Esophagus squamous epithelium (tissue), 4 donors: ENCODE data around the gene PPP1R14C.

Experiments used
- POLR2A ChIP-seq, 4 donors: fragments of 450-650 bp; IDR thresholded peaks; one replicate each; pipeline ENCODE4 v1.6.1; 2017; ENCODE audit warnings: antibody characterized with exemption in 4 of 4, mild to moderate bottlenecking in 4 of 4, moderate library complexity in 3 of 4
- TF ChIP-seq, protein P1 (sequence below), 6 experiments: fragments of 450-650 bp in 4 of 6; fragments of 200-600 bp in 2 of 6; sonication (generic) in 2 of 6; IDR thresholded peaks; one replicate each; pipeline ENCODE4 v1.5.1; 2016 to 2019; ENCODE audit warnings: antibody characterized with exemption in 6 of 6, mild to moderate bottlenecking in 4 of 6, moderate library complexity in 4 of 6

- TF ChIP-seq, protein P1, sequence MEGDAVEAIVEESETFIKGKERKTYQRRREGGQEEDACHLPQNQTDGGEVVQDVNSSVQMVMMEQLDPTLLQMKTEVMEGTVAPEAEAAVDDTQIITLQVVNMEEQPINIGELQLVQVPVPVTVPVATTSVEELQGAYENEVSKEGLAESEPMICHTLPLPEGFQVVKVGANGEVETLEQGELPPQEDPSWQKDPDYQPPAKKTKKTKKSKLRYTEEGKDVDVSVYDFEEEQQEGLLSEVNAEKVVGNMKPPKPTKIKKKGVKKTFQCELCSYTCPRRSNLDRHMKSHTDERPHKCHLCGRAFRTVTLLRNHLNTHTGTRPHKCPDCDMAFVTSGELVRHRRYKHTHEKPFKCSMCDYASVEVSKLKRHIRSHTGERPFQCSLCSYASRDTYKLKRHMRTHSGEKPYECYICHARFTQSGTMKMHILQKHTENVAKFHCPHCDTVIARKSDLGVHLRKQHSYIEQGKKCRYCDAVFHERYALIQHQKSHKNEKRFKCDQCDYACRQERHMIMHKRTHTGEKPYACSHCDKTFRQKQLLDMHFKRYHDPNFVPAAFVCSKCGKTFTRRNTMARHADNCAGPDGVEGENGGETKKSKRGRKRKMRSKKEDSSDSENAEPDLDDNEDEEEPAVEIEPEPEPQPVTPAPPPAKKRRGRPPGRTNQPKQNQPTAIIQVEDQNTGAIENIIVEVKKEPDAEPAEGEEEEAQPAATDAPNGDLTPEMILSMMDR (IDR thresholded peaks at IDR 0.05): no peak
- no peak for TF ChIP-seq POLR2A (IDR thresholded peaks at IDR 0.05)
These were observed 16.9 kb downstream of the PPP1R14C start for GRCh38 chr6:150159757-150160156.
